B cell (primary cell): Measurements from ENCODE around the gene MAD1L1.

Source experiments
- CTCF ChIP-seq: fragments of 200-600 bp; IDR thresholded peaks from one replicate; pipeline ENCODE4 v1.8.0; 2022; ENCODE audit warnings: antibody characterized with exemption, mild to moderate bottlenecking
- EZH2 ChIP-seq: IDR thresholded peaks from 2 replicates; pipeline ENCODE4 v1.6.1; 2012; ENCODE audit warnings: borderline replicate concordance, low read depth, mild to moderate bottlenecking, moderate library complexity, low read length; ENCODE audit not compliant: insufficient read depth, poor library complexity, severe bottlenecking

GRCh38 chr7:2162959-2163358 is 69.8 kb downstream of the MAD1L1 start:
- TF ChIP-seq CTCF: no peak
- TF ChIP-seq EZH2: no peak
